Stimulated activated CD8-positive, alpha-beta memory T cell treated with anti-CD3 and anti-CD28 coated beads, Interleukin-15, amount 100 ng/mL, for 48 hours (primary cell): Measurements from ENCODE around the gene HSPH1.

Experiments
- DNase-seq, 2 donors: peaks; one replicate each; pipeline ENCODE4 v3.0.0-alpha.2; 2020; ENCODE audit warnings: low read depth in 2 of 2

The HSPH1 gene

DNA sequence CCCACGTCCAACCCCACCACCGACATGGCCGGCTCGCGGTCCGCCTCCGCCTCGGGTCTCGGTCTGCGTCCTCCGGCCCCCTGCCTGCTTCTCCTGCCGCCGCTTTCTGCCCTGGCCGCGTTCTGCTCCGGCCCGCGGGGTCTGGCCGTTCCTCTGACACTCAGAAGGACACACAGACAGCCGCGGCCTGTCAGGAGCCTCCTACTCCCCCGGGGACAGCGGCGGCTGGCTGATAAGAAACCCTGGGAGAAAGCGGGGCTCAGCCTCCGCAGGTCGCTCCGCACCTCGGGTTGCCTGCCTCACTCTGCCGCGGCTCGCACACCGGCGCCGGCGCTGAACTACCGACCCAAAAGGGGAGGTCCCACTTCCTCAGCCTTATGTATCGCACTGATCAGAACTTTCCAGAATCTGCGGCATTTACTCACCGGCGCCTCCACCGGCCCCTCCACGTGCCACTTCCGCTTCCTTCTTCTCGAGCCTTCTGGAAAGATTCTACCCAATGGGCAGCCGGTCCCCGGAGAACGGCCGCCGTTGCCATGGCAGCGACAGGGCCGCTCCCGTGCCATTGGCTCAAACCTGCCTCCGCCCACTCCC lies at the start of gene HSPH1:
TSS of gene HSPH1 (minus strand) at position 348 of the 594 bp plus-strand sequence. CDS start at position 26, 322 bp downstream.
- DNase-seq = peak; percentile 98 to 99

- DNase-seq = no peak
Measured at GRCh38 chr13:31209841-31210210, 48.1 kb upstream of the HSPH1 start.

- no peak for DNase-seq
Measured at GRCh38 chr13:31209172-31209840, 47.6 kb upstream of the HSPH1 start.

DNA sequence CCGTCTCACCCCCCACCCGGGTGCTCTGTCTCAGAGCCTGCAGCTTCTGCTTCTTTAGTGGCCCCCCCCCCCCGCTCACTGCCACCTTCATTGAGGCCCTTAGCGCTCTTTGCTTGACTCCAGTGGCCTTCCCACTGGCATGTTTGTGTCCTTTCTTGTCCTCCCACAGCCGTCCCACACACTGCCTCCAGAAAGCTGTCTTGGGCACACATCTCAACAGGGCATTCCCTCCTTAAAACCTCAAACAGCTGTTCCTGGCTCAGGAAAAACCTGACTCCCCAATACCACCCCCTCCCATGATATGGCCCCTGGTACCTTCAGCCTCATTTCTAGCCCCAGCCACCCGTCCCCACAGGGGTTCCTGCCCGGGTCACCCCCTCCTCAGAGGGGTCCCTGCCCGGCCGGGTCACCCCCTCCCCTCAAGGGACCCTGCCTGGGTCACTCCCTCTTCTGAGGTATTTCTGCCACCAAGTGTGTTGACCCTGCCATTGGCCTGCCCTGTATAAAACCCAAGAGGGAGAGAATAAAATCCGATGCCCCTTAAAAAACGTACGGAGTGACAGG lies 46.9 kb upstream of the HSPH1 start:
- DNase-seq = no peak

- no peak for DNase-seq
Measured at GRCh38 chr13:31207661-31208552, 46.2 kb upstream of the HSPH1 start.

- no peak for DNase-seq
Measured at GRCh38 chr13:31204592-31204991, 42.9 kb upstream of the HSPH1 start.

DNA sequence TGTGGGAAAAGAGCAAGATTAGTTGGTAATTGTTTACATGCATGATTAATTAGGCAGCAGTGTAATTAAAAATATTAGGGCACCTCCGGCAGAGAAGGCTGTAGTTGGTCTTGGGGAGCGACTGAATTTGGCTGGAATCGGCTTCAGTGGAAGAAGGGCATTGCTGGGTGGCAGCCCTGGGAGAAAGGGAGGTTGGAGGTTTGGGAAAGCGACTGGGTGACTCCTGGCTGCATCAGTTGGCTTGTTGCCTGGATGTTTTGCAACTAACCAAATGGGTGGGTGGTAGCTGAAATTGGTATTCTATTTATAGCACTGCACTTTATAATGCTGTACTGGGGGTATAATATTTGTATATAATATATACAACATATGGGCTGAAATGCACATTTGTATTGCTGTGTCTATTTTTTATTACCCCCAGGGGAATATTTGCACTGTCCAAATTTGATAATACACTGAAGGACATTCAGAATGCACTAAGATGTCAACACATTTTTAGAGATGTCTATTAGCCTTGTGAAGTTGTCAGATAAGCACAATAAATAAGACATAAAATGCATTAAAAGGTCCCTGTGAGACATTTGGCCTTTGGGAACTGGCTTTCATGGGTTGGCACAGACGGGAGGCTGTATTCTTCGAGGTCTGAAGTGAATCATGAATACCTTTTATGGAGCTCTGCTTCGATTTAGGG lies 39.8 kb upstream of the HSPH1 start:
- DNase-seq = no peak

- DNase-seq = peak; percentile 7 to 19
Measured at GRCh38 chr13:31200637-31200971, 38.9 kb upstream of the HSPH1 start.

DNA sequence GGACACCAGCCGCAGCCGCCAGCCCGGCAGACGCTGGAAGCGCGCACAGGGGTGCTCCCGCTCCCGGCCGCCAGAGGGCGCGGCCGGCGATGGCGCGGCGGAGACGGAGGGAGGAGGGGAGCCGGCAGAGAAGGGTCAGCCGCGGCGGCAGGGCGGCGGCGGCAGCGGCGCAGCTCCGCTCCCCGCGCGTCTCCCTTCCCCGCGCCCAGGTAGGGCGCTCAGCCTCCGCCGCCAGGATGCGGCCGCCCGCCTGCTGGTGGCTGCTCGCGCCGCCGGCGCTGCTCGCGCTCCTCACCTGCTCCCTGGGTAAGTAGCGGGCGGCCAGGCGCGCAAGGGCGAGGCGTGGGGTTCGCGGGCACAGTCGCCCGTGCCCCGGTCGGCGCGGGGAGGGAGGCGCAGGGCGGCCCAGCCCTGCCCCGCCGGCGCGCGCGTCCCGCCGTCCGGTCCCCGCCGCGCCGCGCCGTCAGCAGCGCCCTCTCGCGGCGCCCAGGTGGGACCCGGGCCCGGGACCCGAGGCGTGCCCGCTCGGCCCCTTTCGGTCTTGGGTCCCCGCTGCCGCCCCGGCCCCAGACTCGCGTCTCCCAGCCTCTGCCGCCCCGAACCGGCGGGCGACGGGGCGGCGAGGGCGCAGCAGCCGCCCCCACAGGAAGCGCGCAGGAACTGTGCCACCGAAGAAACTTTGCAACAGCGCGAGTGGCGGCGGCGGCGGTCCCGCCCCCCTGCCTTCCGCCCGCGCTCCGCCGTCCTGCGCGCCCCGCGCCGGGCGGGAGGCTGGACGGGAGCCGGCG lies 38.3 kb upstream of the HSPH1 start, which contains the start of gene B3GLCT:
TSS of gene B3GLCT (plus strand) at position 127 of the 788 bp plus-strand sequence. CDS start at position 237, 110 bp downstream.
- DNase-seq = peak; percentile 68 to 71

DNA sequence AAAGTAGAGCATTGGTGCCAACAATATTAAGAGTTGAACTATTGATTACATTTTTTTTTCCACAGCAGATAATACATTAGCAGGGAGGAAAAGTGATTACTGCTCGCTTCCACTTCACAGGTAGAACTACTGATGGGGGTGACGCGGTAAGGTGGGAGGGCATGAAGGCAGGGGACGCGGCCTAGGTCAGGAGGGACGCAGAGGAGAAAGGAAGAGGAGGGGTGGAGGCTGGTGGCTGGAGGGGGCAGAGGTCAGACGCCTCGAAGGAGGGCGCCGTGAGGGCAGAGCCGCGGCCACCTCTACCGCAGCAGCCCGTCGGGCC lies 37.8 kb upstream of the HSPH1 start:
- no peak for DNase-seq

GRCh38 chr13:31198519-31198918 lies 36.8 kb upstream of the HSPH1 start:
- no peak for DNase-seq

- DNase-seq = no peak
Measured at GRCh38 chr13:31196992-31197391, 35.3 kb upstream of the HSPH1 start.

DNA sequence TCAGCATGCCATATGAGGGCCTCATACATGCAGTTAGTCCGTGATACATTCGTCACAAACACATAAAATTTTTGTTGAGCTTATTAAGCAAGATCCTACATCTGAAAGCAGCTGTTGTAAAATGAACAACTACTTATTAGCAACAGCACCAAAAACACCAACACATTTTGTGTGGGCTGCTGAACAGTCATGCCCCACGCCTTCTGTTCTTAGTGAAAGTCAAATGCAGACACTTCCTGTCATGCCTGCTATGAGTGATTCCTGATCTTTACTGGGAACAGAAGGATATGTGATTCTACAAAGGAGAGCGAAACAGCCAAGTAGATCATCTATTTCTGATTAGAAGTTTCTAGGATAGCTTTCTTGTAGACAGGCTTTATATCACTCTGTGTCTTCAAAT lies 33.9 kb upstream of the HSPH1 start:
- no peak for DNase-seq

GRCh38 chr13:31192306-31192705 lies 30.6 kb upstream of the HSPH1 start:
- DNase-seq = no peak

DNA sequence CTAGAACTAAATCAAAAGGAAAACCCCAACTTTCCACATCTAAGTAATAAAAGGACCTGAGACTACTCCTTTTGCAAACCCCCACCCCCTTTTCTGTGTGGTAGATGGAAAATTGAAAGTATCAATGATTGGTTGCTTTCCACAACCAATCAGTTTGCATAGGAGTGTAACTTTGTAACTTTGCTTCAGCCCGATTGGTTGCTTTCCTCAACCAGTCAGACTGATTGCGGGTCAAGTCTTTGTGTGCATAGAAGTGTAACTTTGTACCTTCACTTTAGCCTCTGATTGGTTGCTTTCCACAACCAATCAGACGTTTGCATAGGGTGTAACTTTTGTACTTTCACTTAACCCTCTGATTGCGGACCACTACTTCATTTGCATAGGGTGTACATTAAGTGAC lies 30.0 kb upstream of the HSPH1 start:
- DNase-seq = no peak

DNA sequence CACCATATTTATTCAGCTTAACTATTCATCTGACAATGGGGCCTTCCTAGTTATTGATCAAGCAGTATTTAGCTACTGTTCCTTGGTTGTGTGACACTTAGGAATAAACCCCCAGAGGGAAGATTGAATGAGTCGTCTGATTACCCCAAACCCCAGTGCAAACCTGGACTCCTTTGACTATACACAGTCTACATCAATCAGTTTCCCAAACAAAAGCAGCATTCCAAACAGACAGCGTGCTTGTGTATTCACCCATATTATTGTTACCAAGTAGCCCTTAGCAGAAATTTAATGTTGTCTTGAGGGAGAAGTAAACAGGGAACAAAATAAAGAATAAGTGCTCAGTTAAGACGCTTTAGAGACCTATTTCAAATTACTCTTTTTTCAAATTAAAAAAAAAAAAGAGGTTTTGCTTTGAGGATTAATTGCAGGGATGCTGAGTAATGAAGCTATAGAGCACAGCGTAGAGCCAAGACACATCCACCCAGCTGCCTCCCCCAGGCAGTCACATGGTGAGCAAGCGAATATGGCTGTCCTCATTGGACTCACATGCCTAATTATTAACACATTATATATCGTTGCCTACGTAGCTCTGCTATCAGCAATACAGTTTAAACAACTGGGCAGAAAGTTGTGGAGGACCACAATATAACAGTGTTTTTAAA lies 23.4 kb upstream of the HSPH1 start:
- DNase-seq = no peak

GRCh38 chr13:31184451-31184850 lies 22.7 kb upstream of the HSPH1 start:
- no peak for DNase-seq

DNA sequence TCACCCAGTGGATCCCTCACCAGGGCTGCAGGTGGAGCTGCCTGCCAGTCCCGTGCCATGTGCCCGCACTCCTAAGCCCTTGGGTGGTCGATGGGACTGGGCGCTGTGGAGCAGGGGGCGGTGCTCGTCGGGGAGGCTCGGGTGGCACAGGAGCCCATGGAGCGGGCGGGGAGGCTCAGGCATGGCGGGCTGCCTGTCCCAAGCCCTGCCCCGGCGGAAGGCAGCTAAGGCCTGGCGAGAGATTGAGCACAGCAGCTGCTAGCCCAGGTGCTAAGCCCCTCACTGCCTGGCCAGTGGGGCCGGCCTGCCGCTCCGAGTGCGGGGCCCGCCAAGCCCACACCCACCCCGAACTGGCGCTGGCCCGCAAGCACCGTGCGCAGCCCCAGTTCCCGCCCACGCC lies 21.3 kb upstream of the HSPH1 start:
- DNase-seq = no peak

DNA sequence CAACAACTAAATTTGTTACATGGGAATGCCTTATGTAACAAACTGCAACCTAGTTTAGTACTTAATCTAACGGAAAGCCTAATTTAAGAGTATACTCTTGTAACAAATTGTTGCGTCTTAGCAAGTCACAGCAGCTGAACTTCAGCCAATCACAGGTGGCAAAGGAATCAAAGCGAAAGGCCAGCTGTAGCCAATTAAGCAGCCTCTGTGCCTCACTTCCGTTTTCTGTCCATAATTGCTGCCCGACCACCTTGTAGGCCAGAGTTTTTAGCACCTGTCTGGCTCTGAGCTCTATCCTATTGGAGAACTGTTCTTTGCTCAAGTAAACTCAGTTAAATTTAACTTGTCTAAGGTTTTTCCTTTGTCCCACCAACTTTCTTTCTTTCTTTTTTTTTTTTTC lies 18.1 kb upstream of the HSPH1 start:
- no peak for DNase-seq

GRCh38 chr13:31179241-31179640 lies 17.5 kb upstream of the HSPH1 start:
- DNase-seq = no peak
